Esophagus muscularis mucosa (tissue), 3 donors: ENCODE results near the gene NTHL1.

Experiments used
- POLR2A ChIP-seq: fragments of 450-650 bp; IDR thresholded peaks from one replicate; pipeline ENCODE4 v1.6.1; 2017; ENCODE audit warnings: antibody characterized with exemption, moderate library complexity, mild to moderate bottlenecking, low read depth
- POLR2AphosphoS5 ChIP-seq, 2 donors: sonication (generic); formaldehyde crosslinking; IDR thresholded peaks; one replicate each; pipeline ENCODE4 v1.6.1; 2017; ENCODE audit warnings: antibody characterized with exemption in 2 of 2
- TF ChIP-seq, protein P1 (sequence below), 3 experiments: fragments of 200-600 bp in 2 of 3; fragments of 450-650 bp in 1 of 3; sonication (generic) in 2 of 3; IDR thresholded peaks; one replicate each; pipeline ENCODE4 v1.5.1; 2017 to 2019; ENCODE audit warnings: antibody characterized with exemption in 3 of 3, mild to moderate bottlenecking in 2 of 3, moderate library complexity in 1 of 3

DNA sequence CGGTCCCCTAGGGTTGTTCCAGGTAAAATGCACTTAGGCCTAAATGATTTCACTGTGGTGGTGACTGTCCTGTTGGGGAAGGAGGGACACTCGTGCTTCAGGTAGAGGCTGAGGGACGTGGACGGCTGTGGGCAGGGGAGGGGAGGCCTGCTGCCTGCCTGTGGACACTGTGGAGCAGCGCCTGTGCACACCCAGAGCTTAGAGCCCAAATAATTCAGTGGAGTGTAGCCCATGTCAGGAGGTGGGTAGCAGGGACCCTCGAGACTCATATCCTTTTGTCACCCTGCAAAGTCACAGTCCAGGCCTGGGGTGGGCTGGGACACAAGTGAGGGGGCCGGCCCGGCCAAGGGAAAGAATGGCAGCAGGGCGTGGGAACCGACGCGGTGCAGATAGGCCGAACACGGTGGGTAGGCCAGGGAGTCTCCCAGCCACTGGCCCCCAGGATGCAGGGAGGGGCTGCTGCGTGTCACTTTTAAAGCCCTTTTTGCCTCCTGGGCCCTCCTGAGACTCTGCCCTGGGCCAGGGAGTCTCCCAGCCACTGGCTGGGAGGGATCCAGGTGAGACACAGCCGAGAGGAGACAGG is 21.7 kb downstream of the NTHL1 start:
- TF ChIP-seq, protein P1, sequence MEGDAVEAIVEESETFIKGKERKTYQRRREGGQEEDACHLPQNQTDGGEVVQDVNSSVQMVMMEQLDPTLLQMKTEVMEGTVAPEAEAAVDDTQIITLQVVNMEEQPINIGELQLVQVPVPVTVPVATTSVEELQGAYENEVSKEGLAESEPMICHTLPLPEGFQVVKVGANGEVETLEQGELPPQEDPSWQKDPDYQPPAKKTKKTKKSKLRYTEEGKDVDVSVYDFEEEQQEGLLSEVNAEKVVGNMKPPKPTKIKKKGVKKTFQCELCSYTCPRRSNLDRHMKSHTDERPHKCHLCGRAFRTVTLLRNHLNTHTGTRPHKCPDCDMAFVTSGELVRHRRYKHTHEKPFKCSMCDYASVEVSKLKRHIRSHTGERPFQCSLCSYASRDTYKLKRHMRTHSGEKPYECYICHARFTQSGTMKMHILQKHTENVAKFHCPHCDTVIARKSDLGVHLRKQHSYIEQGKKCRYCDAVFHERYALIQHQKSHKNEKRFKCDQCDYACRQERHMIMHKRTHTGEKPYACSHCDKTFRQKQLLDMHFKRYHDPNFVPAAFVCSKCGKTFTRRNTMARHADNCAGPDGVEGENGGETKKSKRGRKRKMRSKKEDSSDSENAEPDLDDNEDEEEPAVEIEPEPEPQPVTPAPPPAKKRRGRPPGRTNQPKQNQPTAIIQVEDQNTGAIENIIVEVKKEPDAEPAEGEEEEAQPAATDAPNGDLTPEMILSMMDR (IDR thresholded peaks at IDR 0.05): no peak
- TF ChIP-seq POLR2A (no peak), POLR2AphosphoS5 (IDR thresholded peaks at IDR 0.05) (no peak)
